HFF-Myc (cell line): ENCODE measurements around the gene LGALS1.
A peak's percentile ranks its signal among the peaks of the same experiment; 100 is the strongest.

Experiments
- DNase-seq: peaks from one replicate; pipeline ENCODE4 v3.0.0-alpha.2; 2011; ENCODE audit warnings: low read depth; ENCODE audit errors: extremely low read depth
- H3K4me3 ChIP-seq: replicated peaks from 2 replicates; pipeline ENCODE4 v1.5.1; 2011; ENCODE audit warnings: low read depth, mild to moderate bottlenecking, control low read depth, low read length
- TF ChIP-seq, protein P1 (sequence below): IDR thresholded peaks from 2 replicates; pipeline ENCODE4 v1.5.1; 2012; ENCODE audit warnings: mild to moderate bottlenecking, low read depth, low read length, control low read depth; ENCODE audit errors: missing control alignments

The LGALS1 gene

GRCh38 chr22:37679670-37680069, 4.2 kb downstream of the LGALS1 start:
- TF ChIP-seq, protein P1, sequence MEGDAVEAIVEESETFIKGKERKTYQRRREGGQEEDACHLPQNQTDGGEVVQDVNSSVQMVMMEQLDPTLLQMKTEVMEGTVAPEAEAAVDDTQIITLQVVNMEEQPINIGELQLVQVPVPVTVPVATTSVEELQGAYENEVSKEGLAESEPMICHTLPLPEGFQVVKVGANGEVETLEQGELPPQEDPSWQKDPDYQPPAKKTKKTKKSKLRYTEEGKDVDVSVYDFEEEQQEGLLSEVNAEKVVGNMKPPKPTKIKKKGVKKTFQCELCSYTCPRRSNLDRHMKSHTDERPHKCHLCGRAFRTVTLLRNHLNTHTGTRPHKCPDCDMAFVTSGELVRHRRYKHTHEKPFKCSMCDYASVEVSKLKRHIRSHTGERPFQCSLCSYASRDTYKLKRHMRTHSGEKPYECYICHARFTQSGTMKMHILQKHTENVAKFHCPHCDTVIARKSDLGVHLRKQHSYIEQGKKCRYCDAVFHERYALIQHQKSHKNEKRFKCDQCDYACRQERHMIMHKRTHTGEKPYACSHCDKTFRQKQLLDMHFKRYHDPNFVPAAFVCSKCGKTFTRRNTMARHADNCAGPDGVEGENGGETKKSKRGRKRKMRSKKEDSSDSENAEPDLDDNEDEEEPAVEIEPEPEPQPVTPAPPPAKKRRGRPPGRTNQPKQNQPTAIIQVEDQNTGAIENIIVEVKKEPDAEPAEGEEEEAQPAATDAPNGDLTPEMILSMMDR: no peak
- no peak overlapping the region for H3K4me3 ChIP-seq
- no peak for DNase-seq

DNA sequence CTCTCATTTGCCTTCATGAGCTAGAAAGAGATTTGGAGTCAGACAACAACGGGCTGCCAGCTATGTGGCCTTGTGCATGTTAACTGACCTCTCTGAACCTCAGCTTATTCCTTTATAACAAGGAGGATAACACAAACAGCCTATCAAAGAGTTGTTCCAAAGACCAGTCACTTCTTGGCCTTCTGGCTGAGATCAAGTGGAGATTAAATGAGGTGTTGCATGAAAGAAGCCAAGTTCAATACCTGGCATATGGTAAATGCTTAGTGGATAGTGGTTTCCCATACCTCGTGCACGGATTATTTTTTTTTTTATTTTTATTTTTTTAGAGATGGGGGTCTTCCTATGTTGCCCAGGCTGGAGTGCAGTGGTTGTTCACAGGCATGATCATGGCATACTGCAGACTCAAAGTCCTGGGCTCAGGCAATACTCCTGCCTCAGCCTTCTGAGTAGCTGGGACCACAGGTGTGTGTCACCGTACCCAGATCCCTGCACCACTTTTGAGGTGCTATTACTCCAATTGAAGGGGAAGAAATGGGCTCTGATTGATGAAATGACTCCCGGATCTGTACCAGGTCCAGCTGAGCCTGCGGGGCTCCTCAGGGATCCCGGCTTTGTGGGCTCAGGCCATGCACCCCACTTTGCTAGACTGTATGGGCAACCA, 4.9 kb downstream of the LGALS1 start:
- TF ChIP-seq, protein P1: no peak
- H3K4me3 ChIP-seq: no peak overlapping the region
- DNase-seq: no peak

DNA sequence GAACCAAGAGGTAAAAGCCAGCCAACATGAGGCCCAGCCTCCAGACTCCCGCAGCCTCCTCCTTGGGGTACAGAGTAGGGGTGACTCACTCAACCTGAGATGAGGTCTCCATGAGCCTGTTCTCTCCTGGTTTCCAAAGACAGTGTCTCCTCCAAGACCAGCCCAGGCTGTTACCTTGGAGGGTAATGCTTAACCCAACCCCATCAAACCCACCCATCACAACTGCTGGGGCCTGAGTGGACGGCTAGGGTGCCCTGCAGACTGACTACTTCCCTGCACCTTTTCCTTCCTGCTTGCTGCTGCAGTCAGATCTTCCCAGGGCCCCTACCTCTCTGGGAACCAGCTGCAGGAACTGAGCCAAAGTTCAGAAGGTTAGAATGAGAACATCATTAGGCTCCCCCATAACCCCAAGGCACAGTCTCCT, 5.6 kb downstream of the LGALS1 start:
- no peak for DNase-seq
- TF ChIP-seq, protein P1: no peak
- no peak overlapping the region for H3K4me3 ChIP-seq

DNA sequence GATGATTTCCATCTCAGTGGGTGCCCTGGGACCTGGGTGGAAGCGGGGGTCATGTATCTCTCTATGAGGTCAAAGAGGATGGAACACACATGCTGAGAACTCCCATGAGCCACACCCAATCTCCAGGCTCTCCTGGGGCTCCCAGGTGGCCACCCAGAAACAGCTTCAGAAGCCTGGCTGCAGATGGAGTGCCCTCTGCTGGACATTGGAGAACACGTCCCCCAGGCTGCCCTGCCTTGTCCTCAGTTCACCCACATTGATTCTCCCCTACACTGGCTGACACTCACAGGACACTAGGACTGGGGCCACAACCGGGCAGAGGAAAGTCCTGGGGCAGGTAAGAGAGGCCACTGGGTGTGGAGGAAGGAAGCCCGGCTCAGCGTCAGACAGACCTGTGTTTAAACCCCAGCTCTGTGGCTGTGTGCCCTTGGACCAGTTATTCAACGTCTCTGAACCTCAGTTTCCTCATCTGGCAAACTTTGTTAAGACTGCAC, 6.2 kb downstream of the LGALS1 start:
- no peak overlapping the region for H3K4me3 ChIP-seq
- TF ChIP-seq, protein P1: peak; percentile 93
- no peak for DNase-seq

- H3K4me3 ChIP-seq: no peak overlapping the region
- no peak for DNase-seq
- TF ChIP-seq, protein P1: no peak
Observed at GRCh38 chr22:37684803-37685615, 9.6 kb downstream of the LGALS1 start.

- DNase-seq: no peak
- H3K4me3 ChIP-seq: peak within 1 kb of the TSS; percentile 100
- TF ChIP-seq, protein P1: no peak
Observed at GRCh38 chr22:37686002-37686982, 10.9 kb downstream of the LGALS1 start, which contains the start of gene NOL12. NOL12 (plus strand) TSS chr22:37686343; CDS start chr22:37686393, 50 bp downstream.
